Chondrocyte (in vitro differentiated cells): ENCODE measurements around the gene TOP3A. TPM values are rescaled to one million over a fixed set of nuclear protein-coding genes. Genes with fewer than 3 reads are reported as not detected.

ENCODE experiments used
- DNase-seq: peaks from one replicate; pipeline ENCODE4 v3.0.0; 2021; ENCODE audit warnings: mixed read lengths, low spot score
- H3K27ac Mint-ChIP-seq: one replicate; pipeline ENCODE4 v1.8.0; 2021; ENCODE audit warnings: mild to moderate bottlenecking, moderate library complexity, mixed read lengths; ENCODE audit not compliant: unreplicated experiment
- H3K27me3 Mint-ChIP-seq: 2 replicates; pipeline ENCODE4 v1.8.0; 2021; ENCODE audit warnings: low read depth, mixed read lengths
- H3K36me3 Mint-ChIP-seq: 2 replicates; pipeline ENCODE4 v1.8.0; 2021; ENCODE audit warnings: low read depth, mixed read lengths
- H3K4me1 Mint-ChIP-seq: 2 replicates; pipeline ENCODE4 v1.8.0; 2021; ENCODE audit warnings: low read depth, mild to moderate bottlenecking, mixed read lengths
- H3K4me3 Mint-ChIP-seq: one replicate; pipeline ENCODE4 v1.8.0; 2021; ENCODE audit warnings: mild to moderate bottlenecking, moderate library complexity, mixed read lengths; ENCODE audit not compliant: unreplicated experiment
- H3K9me3 Mint-ChIP-seq: 2 replicates; pipeline ENCODE4 v1.8.0; 2021; ENCODE audit warnings: low read depth, mixed read lengths
- total RNA-seq: library from RNA; stranded (reverse); gene quantifications from 3 replicates; pipeline ENCODE4 v1.2.1, GENCODE V29; 2021
- TF ChIP-seq, protein P1 (sequence below): fragments of 200-600 bp; sonication (generic); IDR thresholded peaks from 2 replicates; pipeline ENCODE4 v1.5.0; 2021; ENCODE audit warnings: antibody characterized with exemption, mild to moderate bottlenecking, moderate library complexity

The TOP3A gene
- total RNA-seq, 1 donor from 2014 or later = 37.7 TPM

DNA sequence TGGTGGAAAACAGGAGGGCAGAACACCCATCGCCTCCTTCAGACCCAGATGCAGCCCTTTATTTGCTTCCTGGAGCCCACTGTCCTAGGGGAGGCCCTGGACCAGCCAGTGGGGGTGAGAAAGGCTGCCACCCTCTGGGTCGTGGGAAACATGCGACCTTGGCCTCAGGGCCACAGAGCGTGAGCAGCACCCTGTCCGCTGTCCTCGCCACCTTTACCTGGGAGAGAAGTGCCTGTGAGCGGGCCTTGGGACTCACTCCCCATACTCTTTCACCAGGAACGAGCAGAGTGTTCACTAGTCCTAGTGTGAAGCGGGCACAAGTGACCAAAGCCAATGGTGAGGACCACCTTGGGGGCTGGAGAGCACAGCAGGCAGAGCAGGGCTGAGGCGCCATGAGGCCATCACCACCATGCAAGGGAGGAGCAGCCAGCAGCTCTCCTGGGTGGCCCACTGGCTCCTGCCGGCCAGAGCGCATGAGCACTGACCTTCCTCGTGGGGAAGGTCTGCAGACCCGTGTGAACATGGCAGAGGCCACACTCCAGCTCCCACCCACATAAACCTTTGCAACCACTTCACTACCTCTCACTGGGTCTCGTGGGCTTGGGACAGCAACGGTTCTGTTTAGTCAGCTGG, 8.8 kb upstream of the TOP3A start:
- H3K4me3 Mint-ChIP-seq = no peak overlapping the region
- no peaks in the 10 kb centered on the region for H3K9me3 Mint-ChIP-seq
- H3K36me3 Mint-ChIP-seq = peaks cover 19% of the 10 kb centered on the region
- DNase-seq = no peak
- no peak overlapping the region for H3K27ac Mint-ChIP-seq
- no peaks in the 10 kb centered on the region for H3K27me3 Mint-ChIP-seq
- TF ChIP-seq, protein P1, sequence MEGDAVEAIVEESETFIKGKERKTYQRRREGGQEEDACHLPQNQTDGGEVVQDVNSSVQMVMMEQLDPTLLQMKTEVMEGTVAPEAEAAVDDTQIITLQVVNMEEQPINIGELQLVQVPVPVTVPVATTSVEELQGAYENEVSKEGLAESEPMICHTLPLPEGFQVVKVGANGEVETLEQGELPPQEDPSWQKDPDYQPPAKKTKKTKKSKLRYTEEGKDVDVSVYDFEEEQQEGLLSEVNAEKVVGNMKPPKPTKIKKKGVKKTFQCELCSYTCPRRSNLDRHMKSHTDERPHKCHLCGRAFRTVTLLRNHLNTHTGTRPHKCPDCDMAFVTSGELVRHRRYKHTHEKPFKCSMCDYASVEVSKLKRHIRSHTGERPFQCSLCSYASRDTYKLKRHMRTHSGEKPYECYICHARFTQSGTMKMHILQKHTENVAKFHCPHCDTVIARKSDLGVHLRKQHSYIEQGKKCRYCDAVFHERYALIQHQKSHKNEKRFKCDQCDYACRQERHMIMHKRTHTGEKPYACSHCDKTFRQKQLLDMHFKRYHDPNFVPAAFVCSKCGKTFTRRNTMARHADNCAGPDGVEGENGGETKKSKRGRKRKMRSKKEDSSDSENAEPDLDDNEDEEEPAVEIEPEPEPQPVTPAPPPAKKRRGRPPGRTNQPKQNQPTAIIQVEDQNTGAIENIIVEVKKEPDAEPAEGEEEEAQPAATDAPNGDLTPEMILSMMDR = no peak
- peaks cover 21% of the 10 kb centered on the region for H3K4me1 Mint-ChIP-seq

DNA sequence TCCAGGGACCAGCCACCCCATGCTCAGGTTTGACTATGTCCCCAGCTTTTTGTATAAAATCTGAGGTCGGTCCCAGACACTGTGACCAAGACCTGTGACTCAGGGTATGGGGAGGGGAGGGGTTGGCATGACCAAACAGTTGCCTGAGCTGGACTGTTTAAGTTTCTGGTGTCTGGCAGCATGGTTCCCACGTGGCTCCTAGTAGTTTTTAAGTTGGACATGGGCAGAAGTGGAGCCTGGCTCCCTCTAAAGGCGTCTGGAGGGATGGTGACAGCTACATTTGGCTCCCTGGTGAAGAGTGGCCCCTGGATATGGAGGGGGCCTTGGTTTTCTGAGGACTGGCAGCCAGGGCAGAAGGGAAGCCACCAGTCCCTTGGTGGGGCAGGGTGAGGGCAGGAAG, 8.2 kb upstream of the TOP3A start:
- H3K9me3 Mint-ChIP-seq = no peaks in the 10 kb centered on the region
- H3K4me3 Mint-ChIP-seq = no peak overlapping the region
- H3K4me1 Mint-ChIP-seq = peaks cover 26% of the 10 kb centered on the region
- no peak overlapping the region for H3K27ac Mint-ChIP-seq
- H3K36me3 Mint-ChIP-seq = peaks cover 19% of the 10 kb centered on the region
- no peaks in the 10 kb centered on the region for H3K27me3 Mint-ChIP-seq
- no peak for DNase-seq
- TF ChIP-seq, protein P1 = peak; percentile 34

DNA sequence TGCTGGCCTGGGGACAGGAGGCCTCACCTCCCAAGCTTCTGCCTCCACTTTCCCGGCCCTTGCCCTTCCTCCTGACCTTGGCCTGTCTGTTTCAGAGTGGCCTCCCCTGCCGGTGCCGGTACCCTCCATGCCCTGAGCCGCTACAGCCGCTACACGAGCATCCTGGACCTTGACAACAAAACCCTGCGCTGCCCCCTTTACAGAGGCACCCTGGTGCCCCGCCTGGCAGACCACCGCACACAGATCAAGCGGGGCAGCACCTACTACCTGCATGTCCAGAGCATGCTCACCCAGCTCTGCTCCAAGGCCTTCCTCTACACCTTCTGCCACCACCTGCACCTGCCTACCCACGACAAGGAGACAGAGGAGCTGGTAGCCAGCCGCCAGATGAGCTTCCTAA, 7.7 kb upstream of the TOP3A start:
- TF ChIP-seq, protein P1 = no peak
- peaks cover 19% of the 10 kb centered on the region for H3K36me3 Mint-ChIP-seq
- DNase-seq = no peak
- H3K4me1 Mint-ChIP-seq = peaks cover 31% of the 10 kb centered on the region
- H3K9me3 Mint-ChIP-seq = no peaks in the 10 kb centered on the region
- H3K27ac Mint-ChIP-seq = no peak overlapping the region
- no peaks in the 10 kb centered on the region for H3K27me3 Mint-ChIP-seq
- no peak overlapping the region for H3K4me3 Mint-ChIP-seq

DNA sequence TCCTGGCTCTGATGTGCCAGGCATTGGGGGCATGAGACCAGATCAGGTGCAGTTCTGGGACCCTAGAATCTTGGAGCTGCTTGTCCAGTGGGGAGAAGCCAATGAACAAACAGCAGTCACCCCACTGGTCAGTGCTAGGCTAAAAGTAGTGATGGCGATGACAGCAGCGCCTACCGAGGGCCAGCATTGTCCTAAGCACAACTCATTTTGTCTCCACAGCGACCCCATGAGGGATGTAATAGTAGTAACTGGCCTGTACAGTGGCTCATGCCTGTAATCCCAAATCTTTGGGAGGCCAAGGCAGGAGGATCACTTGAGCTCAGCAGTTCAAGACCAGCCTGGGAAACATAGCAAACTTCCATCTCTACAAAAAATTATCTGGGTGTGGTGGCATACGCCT, 6.5 kb upstream of the TOP3A start:
- Mint-ChIP-seq H3K4me1 (peaks cover 43% of the 10 kb centered on the region), H3K27me3 (no peaks in the 10 kb centered on the region), H3K4me3 (no peak overlapping the region), H3K9me3 (no peaks in the 10 kb centered on the region), H3K36me3 (peaks cover 17% of the 10 kb centered on the region), H3K27ac (no peak overlapping the region)
- DNase-seq = no peak
- TF ChIP-seq, protein P1 = peak; percentile 35

DNA sequence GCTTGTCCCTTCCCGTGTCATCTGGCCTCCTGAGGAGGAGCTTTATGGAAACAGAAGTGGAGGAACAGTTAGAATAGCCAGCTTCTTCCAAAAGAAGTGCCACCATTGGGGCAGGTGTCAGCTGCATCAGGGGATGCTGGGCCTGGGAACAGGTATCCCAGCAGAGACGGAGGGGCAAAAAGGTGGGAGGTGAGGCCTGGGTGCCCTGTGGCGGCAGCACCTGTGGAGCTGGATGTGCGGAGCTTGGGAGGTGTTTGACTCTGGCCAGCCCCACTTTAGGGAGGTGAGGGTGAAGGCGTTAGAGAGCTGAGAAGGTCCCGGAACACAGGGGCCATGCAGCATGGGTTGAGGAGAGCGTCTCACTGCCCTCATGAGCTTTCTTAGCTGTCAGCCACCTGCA, 5.5 kb upstream of the TOP3A start:
- peak overlapping the region; percentile 57 for H3K27ac Mint-ChIP-seq
- H3K4me1 Mint-ChIP-seq = peaks cover 53% of the 10 kb centered on the region
- H3K9me3 Mint-ChIP-seq = no peaks in the 10 kb centered on the region
- no peak for DNase-seq
- peaks cover 17% of the 10 kb centered on the region for H3K36me3 Mint-ChIP-seq
- H3K27me3 Mint-ChIP-seq = no peaks in the 10 kb centered on the region
- peak overlapping the region; percentile 47 for H3K4me3 Mint-ChIP-seq
- TF ChIP-seq, protein P1 = no peak
